Measurements from ENCODE around the gene EPB41L3.
"Not testable (repeated sequence)": the region's sequence is repeated elsewhere in the genome, so short reads cannot be mapped to it uniquely, and the experiment has no call there.

Gene EPB41L3

DNA sequence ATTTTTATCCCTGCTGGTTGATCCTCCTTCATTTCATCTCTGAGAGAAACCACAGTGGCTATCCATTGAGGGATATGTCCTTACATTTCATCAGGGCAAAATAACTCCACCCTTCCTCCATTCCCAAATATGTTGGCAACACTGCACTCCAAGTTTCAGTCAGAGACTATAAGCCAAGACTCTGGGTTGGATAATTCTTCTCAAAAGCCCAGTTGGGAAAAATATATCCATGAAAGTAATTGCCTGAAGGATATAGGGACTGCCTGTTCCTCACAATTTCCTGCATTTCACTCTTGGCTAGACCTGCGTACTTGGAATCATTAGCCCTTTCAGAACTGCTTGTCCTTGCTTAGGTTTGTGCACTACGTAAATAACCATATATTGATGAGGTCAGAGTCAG is 27.9 kb upstream of the EPB41L3 start:
- H3K27ac ChIP-seq = no peak overlapping the region
- TF ChIP-seq, protein P1, sequence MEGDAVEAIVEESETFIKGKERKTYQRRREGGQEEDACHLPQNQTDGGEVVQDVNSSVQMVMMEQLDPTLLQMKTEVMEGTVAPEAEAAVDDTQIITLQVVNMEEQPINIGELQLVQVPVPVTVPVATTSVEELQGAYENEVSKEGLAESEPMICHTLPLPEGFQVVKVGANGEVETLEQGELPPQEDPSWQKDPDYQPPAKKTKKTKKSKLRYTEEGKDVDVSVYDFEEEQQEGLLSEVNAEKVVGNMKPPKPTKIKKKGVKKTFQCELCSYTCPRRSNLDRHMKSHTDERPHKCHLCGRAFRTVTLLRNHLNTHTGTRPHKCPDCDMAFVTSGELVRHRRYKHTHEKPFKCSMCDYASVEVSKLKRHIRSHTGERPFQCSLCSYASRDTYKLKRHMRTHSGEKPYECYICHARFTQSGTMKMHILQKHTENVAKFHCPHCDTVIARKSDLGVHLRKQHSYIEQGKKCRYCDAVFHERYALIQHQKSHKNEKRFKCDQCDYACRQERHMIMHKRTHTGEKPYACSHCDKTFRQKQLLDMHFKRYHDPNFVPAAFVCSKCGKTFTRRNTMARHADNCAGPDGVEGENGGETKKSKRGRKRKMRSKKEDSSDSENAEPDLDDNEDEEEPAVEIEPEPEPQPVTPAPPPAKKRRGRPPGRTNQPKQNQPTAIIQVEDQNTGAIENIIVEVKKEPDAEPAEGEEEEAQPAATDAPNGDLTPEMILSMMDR (conservative IDR thresholded peaks at IDR 0.05) = no peak

DNA sequence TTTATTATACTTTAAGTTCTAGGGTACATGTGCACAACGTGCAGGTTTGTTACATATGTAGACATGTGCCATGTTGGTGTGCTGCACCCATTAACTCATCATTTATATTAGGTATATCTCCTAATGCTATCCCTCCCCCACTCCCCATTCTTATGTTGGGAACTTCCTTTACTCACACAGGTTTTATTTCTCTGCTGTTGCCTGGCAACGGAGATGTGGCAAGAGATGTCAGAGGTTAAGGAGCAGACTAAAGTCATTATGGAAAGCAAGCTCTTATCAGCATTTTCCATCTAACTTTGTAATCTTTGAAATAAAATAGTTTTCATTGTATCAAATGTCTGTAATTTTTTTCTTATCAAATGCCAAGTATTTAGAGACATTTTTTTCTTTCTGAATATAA is 26.8 kb upstream of the EPB41L3 start:
- not testable (repeated sequence) for H3K27ac ChIP-seq

DNA sequence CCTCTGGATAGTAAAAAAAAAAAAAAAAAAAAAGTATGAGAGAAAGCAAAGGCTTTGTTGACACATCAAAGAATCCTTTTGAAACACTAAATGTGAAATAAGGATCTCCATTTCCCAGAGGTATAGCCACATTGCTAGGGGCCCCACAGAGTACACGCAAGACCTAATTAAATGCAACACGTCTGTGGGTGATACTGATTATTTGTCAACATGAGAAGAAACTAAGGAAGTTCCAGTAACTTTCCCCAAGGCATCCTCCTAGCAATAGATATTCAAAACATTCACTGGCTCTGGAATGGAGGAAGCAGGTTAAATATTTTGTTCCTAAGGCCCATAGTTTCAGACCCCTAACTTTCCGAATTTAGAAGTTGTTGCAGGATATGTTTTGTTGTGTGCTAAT is 24.6 kb upstream of the EPB41L3 start:
- H3K27ac ChIP-seq = no peak overlapping the region
- TF ChIP-seq, protein P1 (conservative IDR thresholded peaks at IDR 0.05) = no peak

DNA sequence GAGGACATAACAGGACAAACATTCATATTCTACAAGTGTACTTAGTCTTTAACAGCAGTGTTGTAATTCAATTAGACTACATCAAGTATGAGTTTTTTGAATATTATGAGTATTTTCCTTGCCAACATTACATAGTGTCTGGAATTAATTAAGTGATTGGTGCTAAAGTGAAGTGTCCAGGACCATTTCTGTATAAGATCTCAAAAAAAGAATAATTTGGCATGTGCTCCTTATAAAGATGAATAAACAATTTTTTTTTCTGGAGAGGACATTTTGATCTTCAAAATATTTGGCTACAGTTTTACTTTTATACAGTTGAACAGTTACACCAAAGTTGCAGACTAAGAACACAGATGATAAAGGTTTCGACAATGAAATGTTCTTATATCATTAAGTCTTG is 15.1 kb upstream of the EPB41L3 start:
- TF ChIP-seq, protein P1 (conservative IDR thresholded peaks at IDR 0.05) = no peak
- no peak overlapping the region for H3K27ac ChIP-seq

DNA sequence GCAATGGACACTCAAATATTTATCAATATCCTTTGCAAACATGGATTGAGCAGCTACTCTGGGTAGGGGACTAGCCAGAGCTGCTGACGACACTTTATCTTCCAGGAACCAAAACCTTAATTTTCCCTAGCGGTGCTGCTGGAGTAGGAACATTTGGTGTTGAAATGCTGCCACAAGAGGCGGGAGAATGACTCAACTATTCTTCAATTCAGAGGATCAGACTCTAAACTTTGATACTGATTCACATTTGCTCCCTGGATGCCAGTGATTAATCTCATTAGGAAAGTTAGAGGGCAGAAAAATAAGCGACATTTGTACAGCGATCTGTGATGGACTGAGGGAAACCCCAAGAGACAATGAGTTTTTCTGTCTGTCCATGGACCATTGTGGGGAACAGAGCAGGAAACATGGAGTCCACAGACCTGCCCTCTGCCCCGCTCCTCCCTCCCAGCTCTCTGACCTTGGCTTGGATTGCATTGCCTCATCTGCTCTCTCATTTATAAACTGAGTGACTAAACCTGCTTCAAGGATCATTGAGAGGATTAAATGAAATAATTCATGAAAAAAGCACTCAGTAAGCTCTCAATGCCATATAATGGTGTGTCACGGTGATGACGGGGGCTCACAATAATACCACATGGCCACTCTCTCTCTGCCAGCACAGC is 12.6 kb upstream of the EPB41L3 start:
- H3K27ac ChIP-seq = no peak overlapping the region
- TF ChIP-seq, protein P1 (conservative IDR thresholded peaks at IDR 0.05) = no peak

DNA sequence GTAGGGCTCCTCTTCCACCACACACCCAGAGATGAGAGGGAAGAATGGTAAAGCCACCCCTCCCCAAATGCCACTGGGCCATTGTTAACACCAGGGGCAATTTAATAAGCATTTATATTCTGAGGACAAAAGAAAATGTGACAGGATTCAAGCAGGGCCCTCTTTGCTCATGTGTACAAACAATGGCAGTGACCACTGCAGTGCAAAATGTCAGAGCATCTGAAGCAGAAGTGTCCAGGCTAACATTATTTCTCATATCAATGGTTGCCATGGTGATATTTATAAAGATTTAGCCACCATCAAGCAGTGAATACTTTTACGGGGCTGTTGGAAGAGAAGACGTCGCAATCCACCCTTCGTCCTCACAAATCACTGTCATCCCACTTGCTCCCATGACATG is 10.8 kb upstream of the EPB41L3 start:
- no peak overlapping the region for H3K27ac ChIP-seq
- TF ChIP-seq, protein P1 (conservative IDR thresholded peaks at IDR 0.05) = no peak

DNA sequence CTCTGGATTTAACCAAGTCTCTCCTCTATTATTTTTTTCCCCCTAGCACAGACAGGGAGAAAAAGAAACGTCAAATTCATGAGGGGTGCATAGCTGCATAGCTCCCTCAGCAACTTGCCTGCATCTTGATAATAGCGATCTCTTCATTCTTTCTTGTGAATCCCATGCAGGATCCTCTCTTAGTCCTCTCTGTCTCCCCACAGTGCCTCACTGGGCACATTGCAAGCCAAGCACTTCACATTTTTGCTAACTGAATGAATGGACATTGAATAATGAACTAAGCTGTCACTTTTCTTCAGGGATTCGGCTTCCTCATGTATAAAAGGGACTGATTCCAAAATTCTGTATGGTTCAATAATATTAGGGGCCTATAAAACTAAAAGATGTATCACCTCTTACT is 2.9 kb upstream of the EPB41L3 start:
- no peak overlapping the region for H3K27ac ChIP-seq
- TF ChIP-seq, protein P1 (conservative IDR thresholded peaks at IDR 0.05) = peak; percentile 73

DNA sequence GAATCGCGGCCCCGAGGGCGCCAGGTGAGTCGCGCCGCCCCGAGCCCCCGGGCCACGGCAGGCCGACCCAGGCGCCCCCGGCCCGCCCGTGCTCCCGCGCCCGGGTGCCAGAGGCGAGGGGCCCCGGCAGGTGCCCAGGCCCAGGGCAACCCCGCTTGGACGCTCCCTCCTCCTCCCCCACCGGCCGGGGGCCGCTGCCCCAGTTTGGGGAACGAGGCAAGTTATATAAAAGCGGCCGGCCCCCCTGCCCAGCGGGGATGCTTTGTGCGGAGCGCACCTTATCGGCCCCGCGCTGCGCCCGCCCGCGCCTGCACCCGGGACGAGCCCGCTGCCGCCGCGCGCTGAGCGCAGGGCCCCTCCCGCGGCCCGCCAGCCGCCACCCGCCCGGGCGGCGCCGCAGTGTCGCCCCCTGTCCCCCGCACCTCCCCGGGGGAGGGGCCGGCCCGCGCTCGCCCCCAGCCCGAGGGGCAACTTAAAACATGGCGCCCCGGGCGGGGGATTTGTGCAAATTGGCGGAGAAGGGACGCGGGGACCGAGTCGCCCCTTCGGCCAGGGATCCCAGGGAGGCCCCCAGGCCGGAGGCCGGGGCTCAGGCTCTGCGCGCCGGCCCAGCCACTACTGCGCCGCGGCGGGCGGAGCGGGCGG is 639 bp downstream of the EPB41L3 start:
- H3K27ac ChIP-seq = no peak overlapping the region
- TF ChIP-seq, protein P1 (conservative IDR thresholded peaks at IDR 0.05) = no peak

All from VCaP (cell line).